ENCODE results near the gene WEE1. TPM values are rescaled to one million over a fixed set of nuclear protein-coding genes. Genes with fewer than 3 reads are reported as not detected.
A peak's percentile ranks its signal among the peaks of the same experiment; 100 is the strongest.

Gene WEE1
- total RNA-seq, 1 donor from 2014 or later = 10.9 TPM

DNA sequence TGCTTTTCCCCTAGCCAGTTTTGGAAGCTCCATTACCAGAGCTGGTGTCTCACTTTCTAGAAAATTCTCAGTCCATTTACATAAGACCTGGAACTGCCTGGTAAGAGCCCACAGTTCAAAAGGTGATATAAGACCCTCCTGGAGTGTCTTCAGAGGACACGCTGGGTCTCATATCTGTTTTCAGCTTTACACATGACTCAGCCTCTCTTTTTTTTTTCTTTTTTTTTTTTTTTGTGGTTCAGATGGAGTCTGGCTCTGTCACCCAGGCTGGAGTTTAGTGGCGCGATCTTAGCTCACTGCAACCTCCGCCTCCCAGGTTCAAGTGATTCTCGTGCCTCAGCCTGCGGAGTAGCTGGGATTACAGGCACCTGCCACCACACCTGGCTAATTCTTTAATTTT, 30.7 kb downstream of the WEE1 start:
- H3K4me3 ChIP-seq = no peak overlapping the region
- H3K9me3 ChIP-seq = no peaks in the 10 kb centered on the region
- no peak for DNase-seq
- no peak for ATAC-seq
- H3K27ac ChIP-seq = no peak overlapping the region
- H3K27me3 ChIP-seq = no peaks in the 10 kb centered on the region
- peaks cover 8% of the 10 kb centered on the region for H3K4me1 ChIP-seq
- no peaks in the 10 kb centered on the region for H3K36me3 ChIP-seq
- intact Hi-C loops (cut with DNase I) = no loop called here
- TF ChIP-seq, protein P1, sequence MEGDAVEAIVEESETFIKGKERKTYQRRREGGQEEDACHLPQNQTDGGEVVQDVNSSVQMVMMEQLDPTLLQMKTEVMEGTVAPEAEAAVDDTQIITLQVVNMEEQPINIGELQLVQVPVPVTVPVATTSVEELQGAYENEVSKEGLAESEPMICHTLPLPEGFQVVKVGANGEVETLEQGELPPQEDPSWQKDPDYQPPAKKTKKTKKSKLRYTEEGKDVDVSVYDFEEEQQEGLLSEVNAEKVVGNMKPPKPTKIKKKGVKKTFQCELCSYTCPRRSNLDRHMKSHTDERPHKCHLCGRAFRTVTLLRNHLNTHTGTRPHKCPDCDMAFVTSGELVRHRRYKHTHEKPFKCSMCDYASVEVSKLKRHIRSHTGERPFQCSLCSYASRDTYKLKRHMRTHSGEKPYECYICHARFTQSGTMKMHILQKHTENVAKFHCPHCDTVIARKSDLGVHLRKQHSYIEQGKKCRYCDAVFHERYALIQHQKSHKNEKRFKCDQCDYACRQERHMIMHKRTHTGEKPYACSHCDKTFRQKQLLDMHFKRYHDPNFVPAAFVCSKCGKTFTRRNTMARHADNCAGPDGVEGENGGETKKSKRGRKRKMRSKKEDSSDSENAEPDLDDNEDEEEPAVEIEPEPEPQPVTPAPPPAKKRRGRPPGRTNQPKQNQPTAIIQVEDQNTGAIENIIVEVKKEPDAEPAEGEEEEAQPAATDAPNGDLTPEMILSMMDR (IDR thresholded peaks at IDR 0.05) = no peak

DNA sequence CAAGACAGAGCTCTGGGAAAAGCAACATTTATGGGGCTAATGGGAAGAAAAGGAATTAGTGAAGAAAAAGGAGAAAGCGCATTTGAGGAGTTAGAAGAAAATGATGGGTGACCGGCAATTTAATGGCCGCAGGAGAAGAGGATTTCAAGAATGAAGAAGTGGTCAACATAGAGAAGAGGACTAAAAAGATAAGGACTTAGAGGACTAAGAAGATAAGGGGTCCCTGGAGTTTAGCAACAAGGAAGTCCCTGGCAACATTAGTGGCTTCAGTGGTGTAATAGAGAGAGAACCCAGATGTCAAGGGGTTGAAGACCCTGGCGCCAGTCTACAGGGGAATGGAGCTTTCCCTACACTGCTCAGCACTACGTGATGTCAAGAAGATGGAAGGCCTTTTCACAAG, 32.3 kb downstream of the WEE1 start:
- H3K27me3 ChIP-seq = no peaks in the 10 kb centered on the region
- no peaks in the 10 kb centered on the region for H3K36me3 ChIP-seq
- no peaks in the 10 kb centered on the region for H3K9me3 ChIP-seq
- H3K4me1 ChIP-seq = peaks cover 8% of the 10 kb centered on the region
- no peak overlapping the region for H3K27ac ChIP-seq
- DNase-seq (no peak), ATAC-seq (no peak)
- H3K4me3 ChIP-seq = no peak overlapping the region
- intact Hi-C loops (cut with DNase I) = no loop called here
- TF ChIP-seq, protein P1 (IDR thresholded peaks at IDR 0.05) = no peak

DNA sequence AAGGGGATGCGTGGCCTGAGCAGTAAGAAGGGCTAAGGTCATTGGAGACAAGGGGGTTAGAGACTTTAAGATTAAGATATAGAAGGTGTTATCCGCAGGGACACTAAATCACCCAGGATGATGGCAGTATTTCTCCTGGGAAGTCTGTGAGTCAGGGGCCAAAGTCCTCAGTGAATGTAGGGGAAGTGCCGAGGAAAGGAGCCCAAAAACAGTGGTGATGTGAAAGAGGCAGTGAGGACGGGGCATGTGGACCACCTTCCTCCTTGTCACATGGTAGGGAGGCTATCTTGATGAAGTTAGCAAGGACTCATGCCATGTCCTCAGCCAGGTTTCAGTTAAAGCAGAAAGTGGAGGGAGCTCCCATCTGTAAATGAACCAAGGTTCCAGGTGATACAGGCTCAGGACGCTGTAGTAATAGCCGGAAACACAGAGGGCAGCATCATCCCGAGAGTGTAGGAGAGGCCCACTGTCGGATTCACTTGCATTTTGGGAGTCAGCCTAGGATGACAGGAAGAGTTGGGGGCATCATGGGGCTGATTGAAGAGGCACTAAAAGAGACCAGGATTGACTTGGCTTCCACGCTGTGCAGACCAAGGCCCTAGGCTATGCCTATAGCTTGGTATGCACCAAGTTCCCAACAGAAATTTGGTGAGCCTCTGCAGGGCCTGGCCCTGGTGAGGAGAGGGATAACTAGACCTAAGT, 33.5 kb downstream of the WEE1 start:
- no peaks in the 10 kb centered on the region for H3K9me3 ChIP-seq
- intact Hi-C loops (cut with DNase I) = no loop called here
- no peaks in the 10 kb centered on the region for H3K4me1 ChIP-seq

DNA sequence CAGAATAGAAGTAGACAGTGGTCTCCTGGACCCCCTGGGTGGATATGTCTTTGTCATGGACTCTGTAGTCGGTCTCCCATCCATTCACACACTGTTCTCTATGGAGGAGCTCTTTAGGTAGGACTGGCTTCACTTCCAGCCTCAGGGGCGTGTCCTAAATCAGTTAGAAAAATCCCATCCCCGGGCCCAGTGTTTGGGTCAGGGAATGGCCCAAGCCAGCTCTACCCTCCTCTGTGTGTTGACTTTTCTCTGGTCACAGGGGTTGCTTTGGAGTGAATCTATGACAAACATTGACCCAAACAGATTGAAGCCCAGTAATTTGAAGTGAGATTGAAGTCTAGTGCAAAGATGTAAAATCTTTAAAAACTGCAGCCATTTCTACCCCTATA, 34.0 kb downstream of the WEE1 start:
- TF ChIP-seq, protein P1 (IDR thresholded peaks at IDR 0.05) = no peak
- H3K9me3 ChIP-seq = no peaks in the 10 kb centered on the region
- peaks cover 2% of the 10 kb centered on the region for H3K4me1 ChIP-seq
- H3K27ac ChIP-seq = no peak overlapping the region
- no peak for DNase-seq
- H3K27me3 ChIP-seq = no peaks in the 10 kb centered on the region
- no peaks in the 10 kb centered on the region for H3K36me3 ChIP-seq
- peak; percentile 16 for ATAC-seq
- intact Hi-C loops (cut with DNase I) = no loop called here
- H3K4me3 ChIP-seq = no peak overlapping the region

More for the DNA sequence above, 33.5 kb downstream of the WEE1 start:
- TF ChIP-seq, protein P1 (IDR thresholded peaks at IDR 0.05) = no peak
- no peak overlapping the region for H3K27ac ChIP-seq
- H3K36me3 ChIP-seq = no peaks in the 10 kb centered on the region
- H3K4me3 ChIP-seq = no peak overlapping the region
- no peaks in the 10 kb centered on the region for H3K27me3 ChIP-seq
- peak; percentile 21 for ATAC-seq
- DNase-seq = no peak

DNA sequence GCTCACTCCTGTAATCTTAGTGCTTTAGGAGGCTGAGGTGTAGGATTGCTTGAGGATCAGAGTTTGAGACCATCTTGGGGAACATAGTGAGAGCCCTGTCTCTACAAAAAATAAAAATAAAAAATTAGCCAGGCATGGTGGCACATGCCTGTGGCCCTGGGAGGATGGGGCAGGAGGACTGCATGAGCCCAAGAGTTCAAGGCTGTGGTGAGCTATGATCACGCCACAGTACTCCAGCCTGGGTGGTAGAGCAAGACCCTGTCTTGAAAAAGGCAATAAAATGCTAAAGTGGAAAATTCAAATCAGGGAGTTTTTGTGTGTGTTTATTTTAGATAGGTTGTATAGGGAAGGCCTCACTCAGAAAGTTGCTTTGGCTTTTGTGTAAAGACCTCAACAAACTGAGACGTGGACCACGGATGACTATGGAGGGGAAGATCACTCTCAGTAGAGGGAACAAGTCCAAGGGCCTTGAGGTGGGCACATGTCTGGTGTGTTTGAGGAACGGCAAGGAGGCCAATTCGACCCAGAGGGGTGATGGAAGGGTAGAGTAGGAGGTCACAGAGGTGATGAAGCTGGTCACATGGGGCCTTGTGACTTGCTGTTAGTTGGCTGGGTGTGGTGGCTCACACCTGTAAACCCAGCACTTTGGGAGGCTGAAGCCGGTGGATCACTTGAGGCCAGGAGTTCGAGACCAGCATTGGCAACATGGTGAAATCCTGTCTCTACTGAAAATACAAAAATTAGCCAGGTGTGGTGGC, 35.7 kb downstream of the WEE1 start:
- no peaks in the 10 kb centered on the region for H3K27me3 ChIP-seq
- no peak overlapping the region for H3K27ac ChIP-seq
- ATAC-seq (no peak), DNase-seq (no peak)
- H3K36me3 ChIP-seq = no peaks in the 10 kb centered on the region
- H3K4me3 ChIP-seq = no peak overlapping the region
- intact Hi-C loops (cut with DNase I) = no loop called here
- H3K4me1 ChIP-seq = peaks cover 11% of the 10 kb centered on the region
- TF ChIP-seq, protein P1 (IDR thresholded peaks at IDR 0.05) = no peak
- H3K9me3 ChIP-seq = no peaks in the 10 kb centered on the region
